ENCODE data around the gene BEND3. TPM values are rescaled to one million over a fixed set of nuclear protein-coding genes. Genes with fewer than 3 reads are reported as not detected.

Gene BEND3
- total and polyA plus RNA-seq, 11 donors, result 0.30 to 2.0 (median 1.3) TPM

DNA sequence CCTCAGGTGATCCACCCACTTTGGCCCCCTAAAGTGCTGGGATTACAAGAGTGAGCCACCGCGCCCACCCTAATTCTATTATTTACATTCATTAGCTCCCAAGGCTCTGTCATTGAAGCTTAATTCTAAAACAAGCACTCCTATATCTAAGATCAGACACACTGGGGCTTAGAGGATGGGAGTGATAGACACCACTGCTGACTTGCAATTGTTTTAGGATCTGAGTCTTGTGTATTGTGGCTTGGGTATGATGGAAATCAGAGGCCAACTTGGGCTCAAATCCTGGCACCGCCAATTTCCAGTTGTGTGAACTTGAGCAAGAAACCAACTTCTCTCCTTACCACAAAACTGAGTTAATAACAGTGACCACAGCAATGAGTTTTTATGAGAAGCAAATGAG is 52.6 kb downstream of the BEND3 start:
- Histone ChIP-seq H3K27me3 (no peaks in the 10 kb centered on the region), H3K9me3 (no peaks in the 10 kb centered on the region), H3K4me3 (no peak overlapping the region), H3K27ac (no peak overlapping the region), H3K36me3 (no peaks in the 10 kb centered on the region), H3K4me1 (peaks cover 0 to 24% (median 6%) of the 10 kb centered on the region in 12 donors)
- TF ChIP-seq, protein P1, sequence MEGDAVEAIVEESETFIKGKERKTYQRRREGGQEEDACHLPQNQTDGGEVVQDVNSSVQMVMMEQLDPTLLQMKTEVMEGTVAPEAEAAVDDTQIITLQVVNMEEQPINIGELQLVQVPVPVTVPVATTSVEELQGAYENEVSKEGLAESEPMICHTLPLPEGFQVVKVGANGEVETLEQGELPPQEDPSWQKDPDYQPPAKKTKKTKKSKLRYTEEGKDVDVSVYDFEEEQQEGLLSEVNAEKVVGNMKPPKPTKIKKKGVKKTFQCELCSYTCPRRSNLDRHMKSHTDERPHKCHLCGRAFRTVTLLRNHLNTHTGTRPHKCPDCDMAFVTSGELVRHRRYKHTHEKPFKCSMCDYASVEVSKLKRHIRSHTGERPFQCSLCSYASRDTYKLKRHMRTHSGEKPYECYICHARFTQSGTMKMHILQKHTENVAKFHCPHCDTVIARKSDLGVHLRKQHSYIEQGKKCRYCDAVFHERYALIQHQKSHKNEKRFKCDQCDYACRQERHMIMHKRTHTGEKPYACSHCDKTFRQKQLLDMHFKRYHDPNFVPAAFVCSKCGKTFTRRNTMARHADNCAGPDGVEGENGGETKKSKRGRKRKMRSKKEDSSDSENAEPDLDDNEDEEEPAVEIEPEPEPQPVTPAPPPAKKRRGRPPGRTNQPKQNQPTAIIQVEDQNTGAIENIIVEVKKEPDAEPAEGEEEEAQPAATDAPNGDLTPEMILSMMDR (IDR thresholded peaks at IDR 0.05), result no peak
- no peak for TF ChIP-seq POLR2A (IDR thresholded peaks at IDR 0.05)
- intact Hi-C loops (cut with DNase I), result no loop called here
- ATAC-seq, result no peak
- 93 to 97% (median 95%) methylated on average over 3 of the region's 3 CpGs for WGBS, 4 donors
- DNase-seq, result no peak

- TF ChIP-seq POLR2A (IDR thresholded peaks at IDR 0.05), result no peak
- TF ChIP-seq, protein P1 (IDR thresholded peaks at IDR 0.05), result no peak
- intact Hi-C loops (cut with DNase I), result no loop called here
- WGBS, 4 donors, result 53 to 58% (median 55%) methylated on average over 14 of the region's 14 CpGs
- no peak for ATAC-seq
- H3K4me3 ChIP-seq, result no peak overlapping the region
- no peaks in the 10 kb centered on the region for H3K36me3 ChIP-seq
- no peaks in the 10 kb centered on the region for H3K9me3 ChIP-seq
- H3K4me1 ChIP-seq, result peaks cover 0 to 24% (median 6%) of the 10 kb centered on the region in 12 donors
- no peak for DNase-seq
- H3K27me3 ChIP-seq, result no peaks in the 10 kb centered on the region
- H3K27ac ChIP-seq, result no peak overlapping the region
Measured at GRCh38 chr6:107061125-107062020, 53.9 kb downstream of the BEND3 start.

- Histone ChIP-seq H3K27me3 (no peaks in the 10 kb centered on the region), H3K27ac (no peak overlapping the region), H3K9me3 (no peaks in the 10 kb centered on the region), H3K36me3 (no peaks in the 10 kb centered on the region), H3K4me3 (no peak overlapping the region), H3K4me1 (peaks cover 0 to 24% (median 6%) of the 10 kb centered on the region in 12 donors)
- no peak for ATAC-seq
- DNase-seq, result no peak
- 85 to 95% (median 87%) methylated on average over 6 of the region's 6 CpGs for WGBS, 4 donors
- TF ChIP-seq POLR2A (IDR thresholded peaks at IDR 0.05), result no peak
- TF ChIP-seq, protein P1 (IDR thresholded peaks at IDR 0.05), result no peak
- intact Hi-C loops (cut with DNase I), result no loop called here
Measured at GRCh38 chr6:107060704-107061103, 54.6 kb downstream of the BEND3 start.

GRCh38 chr6:107059606-107060005 is 55.7 kb downstream of the BEND3 start:
- TF ChIP-seq, protein P1 (IDR thresholded peaks at IDR 0.05), result no peak
- ATAC-seq, result no peak
- no peak overlapping the region for H3K27ac ChIP-seq
- intact Hi-C loops (cut with DNase I), result no loop called here
- no peak overlapping the region for H3K4me3 ChIP-seq
- no peaks in the 10 kb centered on the region for H3K9me3 ChIP-seq
- H3K4me1 ChIP-seq, result peaks cover 0 to 16% (median 2%) of the 10 kb centered on the region in 12 donors
- no peaks in the 10 kb centered on the region for H3K27me3 ChIP-seq
- no peaks in the 10 kb centered on the region for H3K36me3 ChIP-seq
- no peak for DNase-seq
- WGBS, 4 donors, result 38 to 51% (median 48%) methylated on average over 4 of the region's 4 CpGs
